ENCODE results near the gene SOCS3.

- TF ChIP-seq CTCF (conservative IDR thresholded peaks at IDR 0.05; ENCODE audit: low read depth in 2 of 2), result no peak
- TF ChIP-seq EZH2phosphoT487 (IDR thresholded peaks at IDR 0.05; ENCODE audit: unreplicated experiment), result no peak
- no peak for TF ChIP-seq EZH2 (IDR thresholded peaks at IDR 0.05; ENCODE audit: low read depth, unreplicated experiment)
- no peak for TF ChIP-seq CREB1 (CRISPR knock-in tag; IDR thresholded peaks at IDR 0.05; ENCODE audit: low read depth)
- TF ChIP-seq POLR2AphosphoS5 (IDR thresholded peaks at IDR 0.05; ENCODE audit: low read depth), result no peak
- no peak for TF ChIP-seq REST (IDR thresholded peaks at IDR 0.05; ENCODE audit: unreplicated experiment)
Observed at GRCh38 chr17:78366109-78366848, 6.4 kb upstream of the SOCS3 start.
